Measurements from ENCODE around the gene AICDA. TPM values are rescaled to one million over a fixed set of nuclear protein-coding genes. Genes with fewer than 3 reads are reported as not detected.
"Not testable (repeated sequence)": the region's sequence is repeated elsewhere in the genome, so short reads cannot be mapped to it uniquely, and the experiment has no call there.

The AICDA gene
- total RNA-seq, 1 donor from 2014 or later, result not detected

DNA sequence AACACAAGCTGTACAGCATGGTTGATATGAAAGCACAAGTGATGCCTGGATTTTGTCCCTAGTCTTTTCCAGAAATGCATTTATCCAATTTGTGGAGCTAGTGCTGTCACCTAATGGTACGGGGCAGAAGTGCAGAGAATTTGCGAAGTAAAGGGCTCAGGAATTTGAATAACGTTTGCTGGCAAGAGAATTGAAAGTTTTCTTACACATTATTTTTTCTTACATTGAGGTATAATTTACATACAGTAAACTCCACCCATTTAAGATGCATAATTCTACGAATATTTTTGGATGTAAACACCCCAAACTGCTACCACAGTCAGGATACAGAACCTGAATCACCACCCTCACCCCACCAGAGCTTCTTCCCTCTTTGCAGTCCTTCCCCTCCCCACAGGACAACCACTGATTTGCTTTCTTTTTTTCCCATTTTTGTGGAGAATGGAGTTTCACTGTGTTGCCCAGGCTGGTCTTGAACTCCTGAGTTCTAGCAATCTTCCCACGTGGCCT, 3.5 kb downstream of the AICDA start:
- no peak for DNase-seq (ENCODE audit: low spot score)

DNA sequence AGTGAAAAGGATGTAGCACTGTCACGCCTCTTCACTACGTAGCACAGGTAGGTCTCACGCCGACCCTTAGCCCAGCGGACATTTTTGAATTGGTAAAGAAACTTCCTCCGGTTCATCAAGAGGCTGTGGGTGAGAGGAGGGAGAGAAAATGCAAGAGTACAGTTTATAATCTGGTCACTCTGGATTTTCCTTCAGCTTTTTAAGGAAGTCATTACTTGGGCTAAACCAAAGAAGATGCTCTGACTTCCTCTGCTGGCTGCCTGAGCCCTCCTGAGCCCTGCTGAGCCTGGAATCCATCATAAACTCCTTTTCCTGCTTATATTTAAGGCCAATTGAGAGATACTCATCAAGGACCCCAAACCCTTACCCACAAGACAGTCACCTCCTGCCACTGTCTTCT, 5.8 kb downstream of the AICDA start:
- DNase-seq (ENCODE audit: low spot score), result no peak

DNA sequence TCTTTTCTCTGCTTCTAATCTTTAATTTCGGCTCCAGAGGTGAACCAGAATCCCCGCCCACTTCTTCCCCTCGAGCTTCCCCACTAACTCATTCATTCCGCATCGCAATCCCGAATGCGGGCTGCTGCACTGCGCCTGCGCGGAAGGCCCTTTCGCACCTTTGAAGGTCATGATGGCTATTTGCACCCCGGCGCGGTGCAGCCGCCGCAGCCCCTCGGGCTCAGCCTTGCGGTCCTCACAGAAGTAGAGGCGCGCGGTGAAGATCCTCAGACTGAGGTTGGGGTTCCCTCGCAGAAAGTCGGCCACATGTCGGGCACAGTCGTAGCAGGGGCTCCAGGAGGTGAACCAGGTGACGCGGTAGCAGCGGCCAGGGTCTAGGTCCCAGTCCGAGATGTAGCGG, 7.6 kb downstream of the AICDA start:
- DNase-seq (ENCODE audit: low spot score), result no peak

DNA sequence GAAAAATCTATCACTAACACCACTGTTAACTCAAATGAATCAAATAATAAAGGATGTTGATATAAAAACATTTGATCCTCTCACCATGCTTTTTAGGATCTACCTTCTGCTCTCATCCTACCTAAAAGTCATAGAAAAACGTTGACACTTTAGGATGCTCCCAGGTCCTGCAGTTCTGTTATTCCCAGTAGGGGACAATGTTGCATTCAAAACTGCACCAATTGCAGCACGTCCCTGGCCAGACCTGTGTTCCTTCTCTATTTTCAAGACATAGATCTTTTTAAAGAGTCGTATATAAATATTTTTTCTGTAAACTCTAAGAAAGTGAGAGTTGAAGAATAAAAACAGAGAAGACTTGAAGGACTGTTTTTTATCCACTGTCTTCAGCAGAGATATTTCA, 8.8 kb downstream of the AICDA start:
- no peak for DNase-seq (ENCODE audit: low spot score)

DNA sequence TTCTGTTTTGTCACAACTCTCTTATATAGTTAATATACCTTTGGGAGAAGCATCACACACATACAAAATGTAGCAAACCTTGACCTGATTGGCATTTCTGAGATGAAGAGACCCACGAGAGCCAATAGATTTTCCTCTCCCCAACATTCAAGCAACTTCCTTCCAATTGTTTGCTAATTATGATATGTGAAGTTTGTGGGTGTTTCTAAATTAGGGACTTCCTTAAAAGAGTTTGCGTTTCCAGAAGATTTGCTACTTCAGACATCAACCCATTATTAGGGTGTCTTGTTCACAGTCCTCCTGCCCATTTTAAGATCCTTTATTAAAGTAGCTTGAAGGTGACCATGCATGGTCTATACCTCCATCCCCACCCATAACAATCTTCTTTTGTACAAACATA, 9.4 kb downstream of the AICDA start:
- no peak for DNase-seq (ENCODE audit: low spot score)

DNA sequence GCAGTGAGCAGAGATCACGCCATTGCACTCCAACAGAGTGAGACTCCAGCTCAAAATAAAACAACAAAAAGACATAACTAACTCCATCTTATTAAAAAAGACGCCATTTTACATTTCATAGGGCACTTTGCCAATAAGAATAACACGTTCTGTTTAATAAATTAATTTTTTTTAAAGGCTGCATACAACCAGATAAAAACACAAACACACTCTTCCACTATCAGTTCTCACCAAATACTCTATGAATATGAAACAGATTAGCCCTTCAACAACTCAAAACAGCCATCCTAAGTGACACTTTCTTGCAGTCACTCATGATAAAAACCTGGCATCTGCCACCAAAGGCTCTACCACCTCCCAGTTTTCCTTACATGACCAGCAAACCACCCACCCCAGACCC, 16.1 kb downstream of the AICDA start:
- no peak for DNase-seq (ENCODE audit: low spot score)

DNA sequence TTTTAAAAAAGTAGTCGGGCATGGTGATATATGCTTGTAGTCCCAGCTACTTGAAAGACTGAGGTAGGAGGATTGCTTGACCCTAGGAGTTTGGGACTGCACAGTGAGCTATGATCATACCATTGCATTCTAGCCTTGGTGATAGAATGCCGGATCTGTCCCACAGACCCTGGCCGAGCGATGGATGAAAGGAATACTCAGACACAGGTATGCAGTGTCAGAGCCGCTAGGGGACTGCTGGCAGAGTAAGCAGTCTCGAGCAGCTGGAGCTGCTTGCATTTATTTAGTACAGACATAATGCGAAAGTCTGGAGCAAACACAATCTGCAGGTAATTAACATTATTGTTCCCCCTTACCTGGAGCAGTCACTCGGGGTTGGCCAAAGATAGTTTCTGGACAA, 18.6 kb downstream of the AICDA start:
- DNase-seq (ENCODE audit: low spot score), result no peak

DNA sequence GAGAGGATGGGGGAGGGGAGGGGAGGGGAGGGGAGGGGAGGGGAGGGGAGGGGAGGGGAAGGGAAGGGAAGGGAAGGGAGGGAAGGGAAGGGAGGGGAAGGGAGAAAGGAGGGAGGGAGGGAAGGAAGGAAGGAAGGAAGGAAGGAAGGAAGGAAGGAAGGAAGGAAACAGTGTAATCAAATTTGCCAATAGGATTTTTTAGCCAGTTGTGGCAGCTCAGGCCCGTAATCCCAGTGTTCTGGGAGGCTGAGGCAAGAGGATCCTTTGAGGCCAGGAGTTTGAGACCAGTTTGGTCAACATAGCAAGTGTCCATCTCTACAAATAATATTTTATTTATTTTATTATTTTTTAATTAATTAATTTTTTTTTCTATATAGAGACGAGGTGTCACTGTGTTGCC, 19.4 kb downstream of the AICDA start:
- no peak for DNase-seq (ENCODE audit: low spot score)

DNA sequence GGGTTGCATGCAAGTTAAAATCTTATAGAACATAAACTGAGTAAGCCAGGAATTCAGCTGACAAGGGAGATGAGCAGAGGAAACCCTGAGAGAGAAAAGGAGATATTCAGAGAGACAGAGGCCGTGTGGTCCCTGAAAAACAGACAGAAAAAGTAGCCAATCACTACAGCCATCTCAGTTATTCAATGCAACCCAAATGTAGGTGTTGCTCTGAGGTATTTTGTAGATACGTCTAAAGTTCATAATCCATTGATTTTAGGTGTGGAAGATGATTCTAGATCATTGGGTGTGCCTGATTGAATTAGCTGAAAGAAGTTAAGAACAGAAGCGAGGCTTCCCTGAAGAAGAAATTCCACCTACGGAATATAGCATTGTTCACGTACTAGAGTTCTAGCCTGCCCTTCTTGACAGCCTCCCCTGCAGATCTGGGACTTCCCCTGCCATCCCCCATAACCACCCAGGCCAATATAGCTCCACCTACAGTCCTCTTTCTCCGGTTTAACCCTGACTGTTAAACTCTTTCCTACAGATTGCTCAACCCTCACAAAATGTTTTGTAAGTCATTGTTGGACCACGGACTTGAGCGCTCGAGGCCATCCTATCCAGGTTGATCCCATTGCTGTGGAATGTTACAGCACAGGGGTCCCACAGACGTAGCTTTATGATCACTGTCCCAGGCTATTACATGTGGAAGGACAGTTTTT, 21.7 kb downstream of the AICDA start:
- no peak for DNase-seq (ENCODE audit: low spot score)

DNA sequence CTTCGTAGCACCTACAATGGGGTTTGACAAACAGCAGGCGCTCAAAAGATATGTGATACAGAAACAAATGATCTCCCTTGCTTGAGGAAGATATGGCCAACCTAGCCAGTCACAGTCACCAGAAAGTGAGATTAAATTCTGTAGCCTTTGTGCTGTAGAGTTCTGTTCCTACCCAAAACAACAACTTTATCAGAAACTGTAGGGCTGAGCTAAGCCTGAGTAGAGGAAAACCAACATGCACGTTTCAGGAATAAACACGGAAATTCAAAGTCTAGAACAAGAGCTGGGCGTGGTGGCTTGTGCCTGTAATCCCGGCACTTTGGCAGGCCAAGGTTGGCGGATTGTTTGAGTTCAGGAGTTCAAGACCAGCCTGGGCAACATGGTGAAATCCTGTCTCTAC, 23.0 kb downstream of the AICDA start:
- DNase-seq (ENCODE audit: low spot score), result no peak

DNA sequence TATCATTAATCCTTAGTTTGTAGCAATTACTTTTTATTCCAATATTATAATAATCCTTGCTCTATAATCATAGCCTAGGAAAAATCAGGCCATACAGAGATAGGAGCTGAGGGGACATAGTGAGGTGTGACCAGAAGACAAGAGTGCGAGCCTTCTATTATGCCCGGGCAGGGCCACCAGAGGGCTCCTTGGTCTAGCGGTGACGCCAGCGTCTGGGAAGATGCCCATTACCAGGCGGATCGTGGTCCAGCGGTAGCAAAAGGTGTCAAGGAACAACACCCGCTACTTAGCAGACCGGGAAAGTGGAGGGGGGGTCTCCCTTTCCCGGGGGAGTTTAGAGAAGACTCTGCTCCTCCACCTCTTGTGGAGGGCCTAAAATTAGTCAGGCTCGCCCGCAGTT, 28.2 kb downstream of the AICDA start:
- DNase-seq (ENCODE audit: low spot score), result not testable (repeated sequence)

DNA sequence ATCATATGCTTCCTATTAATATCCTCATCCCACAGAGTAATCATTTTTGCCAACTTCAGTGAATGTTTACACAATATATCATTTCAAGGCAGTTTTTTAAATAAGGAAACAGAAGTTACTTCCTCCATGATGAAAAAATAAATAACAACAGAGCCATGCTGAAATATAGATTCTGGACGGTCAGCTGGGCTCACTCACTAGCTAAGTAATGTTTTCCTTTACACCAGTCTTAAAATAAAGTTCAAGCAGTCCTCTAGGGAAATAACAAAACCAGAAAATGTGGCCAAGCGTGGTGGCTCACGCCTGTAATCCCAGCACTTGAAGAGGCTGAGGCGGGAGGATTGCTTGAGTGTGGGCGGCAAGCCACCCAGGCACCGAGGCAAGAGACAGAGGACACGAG, 28.7 kb downstream of the AICDA start:
- DNase-seq (ENCODE audit: low spot score), result no peak

DNA sequence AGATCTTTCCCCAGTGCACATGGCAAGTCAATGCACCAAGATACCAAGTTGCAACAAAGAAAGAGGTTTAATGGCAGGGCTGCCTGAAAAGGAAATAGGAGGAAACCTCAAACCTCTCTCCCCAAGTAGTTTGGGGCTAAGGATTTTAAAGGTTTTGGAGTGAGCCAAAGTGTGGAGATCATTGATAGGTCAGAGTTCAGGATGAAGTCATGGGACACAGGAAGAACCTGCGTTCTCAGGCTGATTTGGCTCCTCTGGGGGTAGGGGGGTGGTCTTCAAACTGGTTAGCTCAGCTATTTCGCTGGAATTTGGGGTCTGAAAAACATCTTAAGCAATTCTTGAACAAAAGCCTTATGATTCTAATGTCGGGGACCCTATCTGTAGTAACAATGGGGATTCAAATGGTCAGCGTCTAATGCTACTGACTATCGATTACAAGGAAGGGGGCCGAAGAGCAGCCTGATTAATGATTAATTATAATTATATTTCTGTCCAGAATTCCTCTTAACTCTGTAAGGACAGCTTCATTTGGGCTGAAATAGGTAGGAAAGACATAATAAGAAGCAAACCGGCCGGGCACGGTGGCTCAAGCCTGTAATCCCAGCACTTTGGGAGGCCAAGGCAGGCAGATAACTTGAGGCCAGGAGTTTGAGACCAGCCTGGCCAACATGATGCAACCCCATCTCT, 31.4 kb downstream of the AICDA start:
- DNase-seq (ENCODE audit: low spot score), result no peak

DNA sequence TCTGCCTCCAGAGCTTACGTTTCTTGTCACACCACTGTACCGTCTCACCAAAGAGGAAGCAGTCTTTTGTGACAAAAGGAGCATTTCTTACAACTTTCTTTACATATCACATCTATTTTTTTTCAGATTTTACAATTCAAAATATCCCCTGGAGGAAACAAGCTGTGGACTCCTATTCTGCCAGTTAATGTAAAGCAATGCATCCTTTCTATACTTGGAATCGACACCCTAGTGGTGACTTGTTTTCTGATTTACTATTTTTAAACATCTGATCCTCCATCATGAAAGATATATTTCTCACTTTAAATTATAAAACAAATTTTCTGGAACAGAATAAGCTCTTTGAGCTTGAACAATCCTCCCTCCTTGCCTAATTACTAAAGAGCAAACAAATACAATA, 34.8 kb downstream of the AICDA start:
- no peak for DNase-seq (ENCODE audit: low spot score)

DNA sequence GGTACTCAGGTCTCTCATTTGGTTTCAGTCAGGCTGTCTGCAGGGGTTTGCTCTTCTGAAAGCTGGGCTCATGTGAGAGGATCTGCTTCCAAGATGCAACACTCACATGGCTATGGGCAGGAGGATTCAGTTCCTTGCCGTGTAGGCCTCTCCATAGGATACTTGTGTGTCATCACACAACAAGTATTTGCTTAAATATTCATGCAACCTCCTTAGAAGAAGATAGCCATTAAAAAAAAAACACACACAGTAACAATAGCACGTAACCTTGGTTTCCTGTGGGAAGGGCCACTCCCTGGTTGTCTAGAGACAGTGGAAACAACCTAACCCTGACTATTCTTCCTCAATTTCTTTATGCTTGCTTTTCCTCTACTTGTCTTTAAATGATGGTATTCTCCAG, 40.2 kb downstream of the AICDA start:
- DNase-seq (ENCODE audit: low spot score), result no peak

DNA sequence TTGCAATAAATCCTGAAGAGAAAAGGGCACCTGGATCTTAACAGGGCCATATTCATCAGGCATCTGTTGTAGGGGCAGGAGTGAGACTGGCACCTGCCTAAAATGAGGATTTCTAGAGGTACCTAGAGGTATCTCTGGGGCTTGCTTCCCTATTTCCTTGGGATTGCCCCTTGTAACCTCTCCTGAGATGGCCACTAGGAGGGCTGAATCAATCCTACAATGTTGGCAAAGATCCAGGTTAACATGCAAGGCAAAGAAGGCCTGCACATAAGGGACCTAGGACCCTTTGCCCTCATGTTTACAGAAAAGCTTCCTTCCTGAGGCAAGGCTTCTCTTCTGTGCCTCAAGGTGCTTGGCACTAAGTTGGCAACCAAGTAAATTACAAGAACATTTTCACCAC, 46.1 kb downstream of the AICDA start:
- no peak for DNase-seq (ENCODE audit: low spot score)

DNA sequence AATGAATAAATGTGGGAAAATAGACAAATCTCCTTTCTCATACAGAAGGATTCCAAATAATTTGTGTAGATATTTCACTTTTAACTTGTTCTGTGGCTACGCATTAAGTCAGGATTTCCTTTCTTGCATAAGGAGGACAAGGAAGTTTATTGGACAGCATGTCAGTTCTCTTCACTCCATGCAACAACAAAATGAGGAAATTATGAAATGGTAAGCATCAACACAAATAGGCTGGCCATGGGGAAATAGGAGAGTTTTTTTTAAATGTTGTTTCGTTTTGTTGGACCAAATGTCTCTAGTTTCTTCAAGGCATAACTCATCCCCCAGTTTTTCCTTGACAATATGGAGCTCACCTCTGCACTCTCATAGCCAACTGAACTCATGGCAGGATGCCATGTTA, 46.6 kb downstream of the AICDA start:
- DNase-seq (ENCODE audit: low spot score), result not testable (repeated sequence)

DNA sequence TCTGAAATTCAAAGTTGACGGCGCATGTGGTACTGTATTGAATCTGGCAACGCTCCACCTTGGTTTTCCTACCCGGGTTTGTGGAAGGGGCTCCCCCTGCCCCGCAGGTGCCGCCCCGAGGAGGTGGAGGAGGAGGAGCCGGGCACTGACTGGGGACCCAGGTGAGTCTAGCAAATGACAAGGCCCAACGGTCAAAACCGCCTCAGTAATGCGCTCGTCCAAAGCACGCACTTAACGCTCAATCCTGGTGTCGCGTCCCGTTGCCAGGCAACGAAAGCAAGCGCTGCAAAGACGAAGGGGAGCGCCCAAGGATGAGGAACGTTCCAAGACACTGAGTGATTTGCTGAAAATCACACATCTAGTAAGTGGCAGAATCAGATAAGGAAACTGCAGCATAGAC, 48.0 kb downstream of the AICDA start:
- DNase-seq (ENCODE audit: low spot score), result no peak

DNA sequence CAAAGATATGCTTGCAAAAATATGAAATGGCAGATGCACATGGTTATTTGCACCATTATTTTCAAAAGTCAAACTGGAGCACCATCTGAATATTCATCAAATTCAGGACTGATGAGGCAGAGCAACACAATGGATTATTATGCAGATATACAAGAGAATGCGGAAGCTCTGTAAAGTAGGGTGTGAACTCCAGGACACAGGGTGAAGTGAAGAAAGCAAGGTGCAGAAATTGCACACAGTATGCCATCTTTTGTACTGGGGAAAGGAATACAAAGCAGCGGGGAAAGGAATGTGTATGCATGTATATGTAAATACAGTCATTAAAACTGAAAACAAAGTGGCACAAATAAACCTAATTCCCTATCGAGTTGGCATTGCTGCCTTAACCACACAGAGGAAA, 49.3 kb downstream of the AICDA start:
- no peak for DNase-seq (ENCODE audit: low spot score)

DNA sequence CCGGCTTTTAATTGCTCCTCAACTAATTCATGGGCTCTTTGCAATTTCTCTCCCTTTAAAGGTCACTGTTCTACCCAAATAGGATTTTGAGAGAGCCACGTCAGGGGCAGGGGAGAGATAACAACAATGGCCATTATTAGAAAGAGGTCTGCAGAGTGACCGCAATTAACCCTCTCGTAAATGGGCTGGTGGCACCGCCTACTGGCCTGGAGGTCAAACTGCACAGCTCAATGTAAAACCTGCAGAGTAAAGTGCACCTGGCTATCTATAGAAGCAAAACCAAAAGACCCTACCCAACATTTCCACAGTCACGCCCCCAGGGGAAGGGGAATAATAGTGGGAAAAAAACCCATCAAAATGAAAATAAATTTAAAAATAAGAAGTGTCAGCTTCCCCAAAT, 50.3 kb downstream of the AICDA start:
- no peak for DNase-seq (ENCODE audit: low spot score)

DNA sequence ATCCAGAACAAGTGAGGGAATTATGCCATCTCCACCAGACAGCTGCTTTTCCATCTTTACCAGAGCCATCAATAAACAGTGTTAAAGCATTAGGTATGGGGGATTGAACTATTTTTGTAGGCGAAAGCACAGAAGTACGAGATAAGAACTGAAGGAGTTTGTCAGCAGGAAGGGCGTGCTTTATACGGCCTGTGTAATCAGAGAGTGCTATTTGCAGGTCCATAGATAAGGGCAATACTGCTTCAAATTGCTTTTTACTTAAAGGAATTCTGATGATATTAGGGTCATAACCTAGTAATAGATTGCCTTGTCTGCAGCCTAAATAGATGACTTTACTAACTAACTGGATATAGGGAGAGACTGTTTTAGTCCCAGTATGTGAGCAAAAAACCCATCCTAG, 51.6 kb downstream of the AICDA start:
- DNase-seq (ENCODE audit: low spot score), result no peak

DNA sequence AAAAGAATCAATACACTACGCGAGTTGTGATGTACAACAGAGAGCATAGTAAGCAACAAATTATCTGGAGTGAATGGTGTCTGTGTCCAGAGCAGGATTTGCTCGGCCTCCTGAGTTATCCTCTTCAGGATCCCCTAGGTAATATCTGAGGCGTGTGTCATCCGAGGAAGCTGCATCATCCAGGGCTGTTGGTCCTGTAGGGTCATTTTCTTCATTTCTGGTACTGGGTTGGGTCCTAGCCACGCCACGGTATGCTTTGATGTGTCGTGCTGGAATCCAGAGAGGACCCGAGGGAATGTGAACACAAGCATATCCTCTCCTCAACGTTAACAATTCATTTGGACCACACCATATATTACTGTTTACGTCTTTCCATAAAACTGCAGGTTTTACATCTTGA, 53.0 kb downstream of the AICDA start:
- no peak for DNase-seq (ENCODE audit: low spot score)

DNA sequence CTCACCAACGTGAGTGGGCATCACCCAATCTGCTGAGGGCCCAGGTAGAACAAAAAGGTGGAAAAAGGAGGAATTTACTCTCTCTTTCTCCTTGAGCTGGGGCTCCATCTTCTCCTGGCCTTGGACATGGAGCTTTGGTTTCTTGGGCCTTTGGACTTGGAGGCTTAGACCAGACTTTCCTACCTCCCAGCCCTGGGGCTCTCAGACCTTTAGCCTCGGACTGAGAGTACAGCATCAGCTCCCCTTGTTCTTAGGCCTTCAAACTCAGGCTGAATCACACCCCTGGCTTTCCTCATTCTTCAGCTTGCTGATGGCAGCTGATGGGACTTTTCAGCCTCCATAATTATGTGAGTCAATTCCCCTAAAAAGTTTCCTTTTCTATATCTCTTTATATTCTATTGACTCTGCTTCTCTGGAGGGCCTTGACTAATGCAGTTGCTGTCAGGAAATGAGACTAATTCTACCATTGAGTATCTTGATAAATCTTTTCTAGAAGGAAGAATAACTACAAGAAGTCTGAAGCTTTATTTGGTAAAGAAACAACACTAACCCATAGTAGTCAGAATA, 56.0 kb downstream of the AICDA start:
- DNase-seq (ENCODE audit: low spot score), result no peak
